SJSA1 (cell line): ENCODE measurements around the gene LRRC18. TPM values are rescaled to one million over a fixed set of nuclear protein-coding genes. Genes with fewer than 3 reads are reported as not detected.
A peak's percentile ranks its signal among the peaks of the same experiment; 100 is the strongest.

Experiments used
- DNase-seq, 2 experiments: peaks; one replicate each; pipeline ENCODE4 v3.0.0-alpha.2; 2015 to 2020; ENCODE audit warnings: low spot score in 2 of 2, low read depth in 1 of 2
- H3K27ac ChIP-seq: fragments of 250-450 bp; sonication (Bioruptor Pico); 2 replicates; pipeline ENCODE4 v1.5.1; 2020; ENCODE audit warnings: mild to moderate bottlenecking, moderate library complexity
- H3K27me3 ChIP-seq: fragments of 250-450 bp; sonication (Bioruptor Pico); replicated peaks from 2 replicates; pipeline ENCODE4 v1.5.1; 2020; ENCODE audit warnings: mild to moderate bottlenecking, moderate library complexity
- H3K36me3 ChIP-seq: fragments of 250-450 bp; sonication (Bioruptor Pico); 2 replicates; pipeline ENCODE4 v1.5.1; 2020; ENCODE audit warnings: mild to moderate bottlenecking
- H3K4me1 ChIP-seq: fragments of 250-450 bp; sonication (Bioruptor Pico); replicated peaks from 2 replicates; pipeline ENCODE4 v1.6.1; 2021; ENCODE audit warnings: mild to moderate bottlenecking
- H3K4me3 ChIP-seq: fragments of 250-450 bp; sonication (Bioruptor Pico); 2 replicates; pipeline ENCODE4 v1.5.1; 2020; ENCODE audit warnings: mild to moderate bottlenecking
- H3K9me3 ChIP-seq: fragments of 250-450 bp; sonication (Bioruptor Pico); replicated peaks from 2 replicates; pipeline ENCODE4 v1.5.1; 2020; ENCODE audit warnings: mild to moderate bottlenecking
- total RNA-seq: library from RNA; depleted of rRNA; stranded (reverse); fragments of >200 nt; shearing (Covaris generic); gene quantifications from 2 replicates; pipeline ENCODE4 v1.2.3, GENCODE V29; 2014

Gene LRRC18
- total RNA-seq, 1 experiment from 2014 or later, result not detected

DNA sequence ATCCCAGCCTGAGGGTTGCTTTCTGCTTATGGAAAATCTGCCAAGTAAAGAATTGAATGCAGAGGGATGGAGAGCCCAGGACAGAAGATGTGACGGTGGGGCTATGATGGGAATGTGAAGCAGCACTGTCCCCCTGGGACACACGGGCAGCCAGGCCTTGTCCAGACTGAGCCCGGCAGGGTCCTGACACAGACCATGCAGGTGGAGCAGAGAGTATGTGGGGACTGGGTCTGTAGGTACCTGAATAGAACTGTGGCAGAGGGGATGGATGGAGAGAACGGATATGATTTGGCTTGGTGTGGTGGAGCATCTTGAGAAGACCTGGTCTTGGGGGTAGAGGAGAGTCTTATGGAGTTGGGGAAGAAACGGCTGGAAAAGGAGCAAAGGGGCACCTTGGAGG is 732 bp upstream of the LRRC18 start:
- no peaks in the 10 kb centered on the region; the same call in 1 of the 2 replicates for H3K4me1 ChIP-seq
- peak in 1 of 2 experiments; percentile 18 for DNase-seq
- no peak overlapping the region for H3K27ac ChIP-seq
- H3K27me3 ChIP-seq, result no peaks in the 10 kb centered on the region
- H3K36me3 ChIP-seq, result no peaks in the 10 kb centered on the region
- H3K4me3 ChIP-seq, result no peak overlapping the region
- no peaks in the 10 kb centered on the region for H3K9me3 ChIP-seq

GRCh38 chr10:48938990-48939536 is 577 bp downstream of the LRRC18 start:
- H3K27me3 ChIP-seq, result no peaks in the 10 kb centered on the region
- no peaks in the 10 kb centered on the region for H3K9me3 ChIP-seq
- no peaks in the 10 kb centered on the region for H3K4me1 ChIP-seq
- H3K4me3 ChIP-seq, result no peak overlapping the region
- peak in 1 of 2 experiments; percentile 28 for DNase-seq
- H3K36me3 ChIP-seq, result no peaks in the 10 kb centered on the region
- H3K27ac ChIP-seq, result no peak overlapping the region

GRCh38 chr10:48938281-48938680 is 1.4 kb downstream of the LRRC18 start:
- H3K36me3 ChIP-seq, result no peaks in the 10 kb centered on the region
- peaks cover 5% of the 10 kb centered on the region for H3K4me1 ChIP-seq
- H3K9me3 ChIP-seq, result no peaks in the 10 kb centered on the region
- H3K4me3 ChIP-seq, result no peak overlapping the region
- no peak overlapping the region for H3K27ac ChIP-seq
- no peaks in the 10 kb centered on the region for H3K27me3 ChIP-seq
- peak in 1 of 2 experiments; percentile 25 for DNase-seq

DNA sequence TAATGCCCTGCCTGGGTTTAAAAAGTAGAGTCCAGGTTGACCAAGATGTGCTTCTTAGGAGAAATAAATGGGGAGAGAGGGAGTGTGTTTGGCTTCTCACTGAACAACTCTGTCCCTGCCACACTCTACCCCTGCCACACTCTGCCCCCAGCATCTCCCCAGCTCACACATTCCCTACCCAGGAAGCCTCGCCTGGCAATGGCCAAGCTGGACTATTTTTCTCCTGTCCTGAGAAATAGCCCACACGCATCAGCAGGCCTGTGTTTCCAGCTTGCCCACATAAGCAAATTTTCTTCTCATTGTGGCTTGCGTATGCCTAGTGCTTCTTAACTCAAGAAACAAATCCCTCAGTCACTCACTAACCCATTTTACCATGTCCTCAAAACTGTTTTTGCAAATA is 1.8 kb downstream of the LRRC18 start:
- peak in 1 of 2 experiments; percentile 19 for DNase-seq
- no peak overlapping the region for H3K4me3 ChIP-seq
- no peaks in the 10 kb centered on the region for H3K9me3 ChIP-seq

DNA sequence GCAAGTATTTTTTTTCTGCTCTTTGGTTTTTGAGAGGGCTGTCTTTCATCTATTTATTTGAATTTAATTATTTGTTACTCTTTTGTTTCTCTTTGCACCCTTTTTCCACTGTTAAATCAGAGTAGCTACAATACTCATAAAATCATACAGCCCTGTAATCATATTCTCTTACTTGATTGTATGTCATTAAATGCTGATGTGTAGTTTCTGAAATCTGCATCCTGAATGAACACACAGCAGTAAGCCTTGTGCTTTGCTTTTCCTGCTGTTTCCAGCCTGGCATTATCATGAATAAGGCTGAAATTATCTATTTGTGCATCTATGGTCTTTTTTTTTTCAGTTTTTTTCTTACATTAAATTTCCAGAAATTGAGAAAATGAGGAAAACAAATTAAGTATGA is 4.1 kb downstream of the LRRC18 start:
- H3K4me1 ChIP-seq, result peaks cover 23% of the 10 kb centered on the region
- H3K27ac ChIP-seq, result no peak overlapping the region
- no peaks in the 10 kb centered on the region for H3K36me3 ChIP-seq
- H3K9me3 ChIP-seq, result no peaks in the 10 kb centered on the region
- H3K27me3 ChIP-seq, result no peaks in the 10 kb centered on the region
- H3K4me3 ChIP-seq, result no peak overlapping the region
- no peak for DNase-seq

More for the DNA sequence above, 1.8 kb downstream of the LRRC18 start:
- H3K4me1 ChIP-seq, result peaks cover 10% of the 10 kb centered on the region
- no peaks in the 10 kb centered on the region for H3K27me3 ChIP-seq
- H3K27ac ChIP-seq, result no peak overlapping the region
- H3K36me3 ChIP-seq, result no peaks in the 10 kb centered on the region

DNA sequence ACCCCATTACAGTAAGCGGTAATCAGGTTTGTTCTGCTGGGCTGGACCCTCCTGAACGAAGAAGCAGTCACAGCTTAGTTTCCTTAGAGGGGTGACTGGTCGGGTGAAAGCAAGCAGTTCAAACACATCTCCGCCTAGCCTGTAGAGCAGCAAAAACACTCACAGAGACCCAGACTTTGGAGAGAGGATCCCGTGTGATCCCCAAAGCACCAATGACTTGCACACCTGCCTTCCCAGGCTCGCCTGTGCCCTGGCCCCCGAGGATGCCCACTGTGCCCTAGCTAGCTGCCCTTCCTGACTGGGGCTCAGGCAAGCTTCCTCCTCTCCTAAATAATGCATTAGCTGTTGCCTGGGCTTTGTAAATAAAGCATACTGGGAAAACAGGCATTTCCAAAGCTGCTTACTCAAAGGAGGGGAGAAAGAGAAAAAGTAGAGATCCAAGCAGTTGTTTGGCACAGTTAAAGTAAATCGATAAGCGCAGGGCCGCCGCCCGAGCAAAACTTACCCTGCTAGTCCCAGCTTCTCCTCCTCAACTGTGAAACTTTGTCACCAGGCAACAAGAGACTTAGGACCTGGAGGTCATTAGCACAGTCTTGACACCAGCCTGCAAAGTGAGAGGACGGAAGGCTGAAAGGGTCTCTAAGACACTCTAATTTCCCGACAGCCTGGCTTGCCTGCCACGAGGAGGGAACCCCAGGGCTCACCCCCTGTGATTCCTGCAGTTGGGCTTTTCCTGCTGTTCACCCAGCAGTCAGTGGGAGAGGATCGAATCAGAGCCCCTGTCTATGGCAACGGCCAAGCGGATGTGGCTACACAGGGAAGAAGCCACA is 4.8 kb downstream of the LRRC18 start:
- no peak overlapping the region for H3K27ac ChIP-seq
- H3K4me3 ChIP-seq, result no peak overlapping the region
- H3K36me3 ChIP-seq, result no peaks in the 10 kb centered on the region
- peak in 1 of 2 experiments; percentile 26 for DNase-seq
- peaks cover 23% of the 10 kb centered on the region for H3K4me1 ChIP-seq
- no peaks in the 10 kb centered on the region for H3K9me3 ChIP-seq
- no peaks in the 10 kb centered on the region for H3K27me3 ChIP-seq

DNA sequence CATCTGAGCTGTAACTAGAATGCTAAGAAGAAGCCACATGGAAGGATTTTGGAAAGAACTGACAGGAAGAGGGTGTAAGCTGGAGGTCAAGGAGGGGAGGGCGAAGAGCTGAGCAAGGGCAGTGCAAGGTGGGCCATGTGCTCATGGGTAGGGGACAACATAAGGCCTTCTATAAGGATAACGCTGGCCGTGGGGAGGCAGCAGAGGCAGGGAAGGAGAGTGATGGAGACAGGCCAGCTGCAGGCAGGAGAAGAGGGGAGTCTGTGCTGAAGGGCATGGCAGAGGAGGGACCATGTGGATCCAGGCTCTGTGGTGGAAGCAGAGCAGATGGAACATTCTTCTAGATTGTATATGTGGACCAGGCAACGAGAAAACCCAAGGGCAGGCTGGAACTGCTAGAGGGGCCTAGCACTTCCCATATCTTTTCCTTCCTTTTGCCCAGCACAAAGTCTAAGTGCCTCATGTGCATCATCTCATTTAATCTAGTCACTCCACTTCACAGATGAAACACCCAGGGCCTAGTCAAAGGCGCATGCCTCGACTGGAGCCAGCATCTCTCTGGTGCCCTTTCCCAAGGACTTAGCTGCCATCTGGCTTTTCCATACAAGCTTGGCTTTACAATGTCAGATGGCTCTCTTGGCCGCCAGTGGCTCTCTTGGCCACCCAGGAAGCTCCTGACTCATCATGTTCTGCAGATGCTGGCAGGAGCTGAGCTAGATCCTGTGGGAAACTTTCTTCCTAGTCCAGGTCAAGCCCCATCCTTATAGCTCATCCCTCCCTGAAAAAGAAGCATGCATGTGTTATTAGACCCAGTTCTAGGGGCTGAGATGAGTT is 6.6 kb downstream of the LRRC18 start:
- Histone ChIP-seq H3K4me1 (peaks cover 23% of the 10 kb centered on the region), H3K27ac (no peak overlapping the region), H3K9me3 (no peaks in the 10 kb centered on the region), H3K36me3 (no peaks in the 10 kb centered on the region), H3K27me3 (no peaks in the 10 kb centered on the region), H3K4me3 (no peak overlapping the region)
- peak; percentile 58 to 70 for DNase-seq

GRCh38 chr10:48931188-48931587 is 8.5 kb downstream of the LRRC18 start:
- H3K4me1 ChIP-seq, result peaks cover 23% of the 10 kb centered on the region
- no peaks in the 10 kb centered on the region for H3K9me3 ChIP-seq
- DNase-seq, result peak in 1 of 2 experiments; percentile 31
- H3K27ac ChIP-seq, result no peak overlapping the region
- no peaks in the 10 kb centered on the region for H3K36me3 ChIP-seq
- no peaks in the 10 kb centered on the region for H3K27me3 ChIP-seq
- no peak overlapping the region for H3K4me3 ChIP-seq

GRCh38 chr10:48929413-48929990 is 10.1 kb downstream of the LRRC18 start:
- H3K4me3 ChIP-seq, result no peak overlapping the region
- peaks cover 23% of the 10 kb centered on the region for H3K4me1 ChIP-seq
- H3K27me3 ChIP-seq, result no peaks in the 10 kb centered on the region
- H3K36me3 ChIP-seq, result no peaks in the 10 kb centered on the region
- H3K27ac ChIP-seq, result no peak overlapping the region
- DNase-seq, result peak in 1 of 2 experiments; percentile 22
- no peaks in the 10 kb centered on the region for H3K9me3 ChIP-seq

DNA sequence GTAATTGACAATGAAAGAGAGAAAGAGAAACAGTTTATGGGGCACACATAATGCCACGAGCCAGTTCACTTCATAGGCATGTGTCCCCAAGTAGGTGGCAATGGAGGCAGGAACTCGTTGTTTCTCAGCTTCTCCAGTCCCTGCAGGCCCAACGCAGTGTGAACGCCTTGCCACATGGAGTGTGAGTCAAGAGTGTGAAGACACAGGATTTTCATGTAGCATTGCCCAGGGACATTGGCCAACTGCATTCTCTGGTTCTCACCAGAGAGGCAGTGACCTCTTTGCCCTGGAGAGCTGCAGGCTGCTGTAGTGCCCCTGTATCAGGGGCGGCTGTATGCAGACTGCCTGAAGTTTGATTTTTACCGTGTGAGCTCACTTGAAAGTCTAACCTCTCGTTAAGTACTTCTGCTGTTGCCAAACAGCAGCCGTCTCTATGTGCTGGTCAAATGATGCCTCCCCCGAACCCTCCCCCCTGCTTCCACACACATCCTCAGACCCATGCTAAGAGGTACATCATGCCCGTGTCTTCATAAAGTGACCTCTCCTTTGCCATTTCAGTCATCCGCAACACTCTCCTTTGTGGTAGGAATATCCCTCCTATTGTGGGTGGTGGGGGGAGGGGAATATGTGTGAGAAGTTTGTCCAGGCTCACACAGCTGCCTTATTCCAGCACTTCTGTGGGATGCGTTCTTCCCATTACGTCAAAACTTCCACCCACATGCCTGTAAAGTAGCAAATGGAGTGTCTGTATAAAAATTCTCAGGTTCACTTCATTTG is 12.7 kb downstream of the LRRC18 start:
- no peaks in the 10 kb centered on the region for H3K36me3 ChIP-seq
- no peaks in the 10 kb centered on the region for H3K27me3 ChIP-seq
- H3K9me3 ChIP-seq, result no peaks in the 10 kb centered on the region
- H3K4me1 ChIP-seq, result peaks cover 10% of the 10 kb centered on the region
- no peak overlapping the region for H3K27ac ChIP-seq
- H3K4me3 ChIP-seq, result no peak overlapping the region
- DNase-seq, result peak in 1 of 2 experiments; percentile 14

- no peak overlapping the region for H3K4me3 ChIP-seq
- no peaks in the 10 kb centered on the region for H3K36me3 ChIP-seq
- peaks cover 3% of the 10 kb centered on the region for H3K4me1 ChIP-seq
- no peak overlapping the region for H3K27ac ChIP-seq
- DNase-seq, result peak in 1 of 2 experiments; percentile 15
- no peaks in the 10 kb centered on the region for H3K9me3 ChIP-seq
- H3K27me3 ChIP-seq, result no peaks in the 10 kb centered on the region
Observed at GRCh38 chr10:48926255-48926654, 13.4 kb downstream of the LRRC18 start.

- Histone ChIP-seq H3K27me3 (no peaks in the 10 kb centered on the region), H3K27ac (no peak overlapping the region), H3K4me1 (no peaks in the 10 kb centered on the region), H3K9me3 (no peaks in the 10 kb centered on the region), H3K36me3 (no peaks in the 10 kb centered on the region), H3K4me3 (no peak overlapping the region)
- no peak for DNase-seq
Observed at GRCh38 chr10:48924988-48925387, 14.7 kb downstream of the LRRC18 start.

GRCh38 chr10:48923748-48924147 is 15.9 kb downstream of the LRRC18 start:
- Histone ChIP-seq H3K9me3 (no peaks in the 10 kb centered on the region), H3K4me3 (no peak overlapping the region), H3K27ac (no peak overlapping the region), H3K27me3 (no peaks in the 10 kb centered on the region), H3K4me1 (no peaks in the 10 kb centered on the region), H3K36me3 (no peaks in the 10 kb centered on the region)
- no peak for DNase-seq
